ENCODE data around the gene NCKAP5. TPM values are rescaled to one million over a fixed set of nuclear protein-coding genes. Genes with fewer than 3 reads are reported as not detected.

Gene NCKAP5
- polyA plus RNA-seq, 3 donors = not detected

- Histone ChIP-seq H3K4me1 (ENCODE audit: control insufficient read depth in 1 of 2, insufficient read depth in 2 of 2, low read length in 2 of 2) (no peaks in the 10 kb centered on the region), H3K9ac (ENCODE audit: insufficient read depth, low read length, poor library complexity, severe bottlenecking) (no peak overlapping the region), H4K20me1 (ENCODE audit: insufficient read depth, low read length) (no peaks in the 10 kb centered on the region), H3K27ac (ENCODE audit: low read depth in 1 of 2, low read length in 2 of 2) (no peak overlapping the region), H2AFZ (ENCODE audit: insufficient read depth, low read depth, low read length, poor library complexity, severe bottlenecking) (no peak overlapping the region), H3K27me3 (ENCODE audit: control insufficient read depth in 2 of 2, insufficient read depth in 2 of 2, low read length in 2 of 2) (no peaks in the 10 kb centered on the region), H3K4me2 (replicated peaks; ENCODE audit: extremely low read depth, low read length, poor library complexity, severe bottlenecking) (no peak overlapping the region), H3K36me3 (replicated peaks in 1 of 2; ENCODE audit: control insufficient read depth in 1 of 2, insufficient read depth in 2 of 2, low read length in 2 of 2) (no peaks in the 10 kb centered on the region), H3K4me3 (replicated peaks in 1 of 3; ENCODE audit: low read depth in 2 of 3, low read length in 3 of 3) (no peak overlapping the region), H3K79me2 (ENCODE audit: insufficient read depth, low read length) (no peaks in the 10 kb centered on the region), H3K9me3 (replicated peaks in 1 of 2; ENCODE audit: control insufficient read depth in 1 of 2, insufficient read depth in 1 of 2, low read length in 2 of 2) (no peaks in the 10 kb centered on the region)
- no peak for TF ChIP-seq CTCF (IDR thresholded peaks at IDR 0.05)
- no peaks in the 10 kb centered on the region for H3K27me3 Mint-ChIP-seq (ENCODE audit: low read depth in 3 of 3)
- peaks cover 0 to 4% (median 0%) of the 10 kb centered on the region in 7 donors for H3K9me3 Mint-ChIP-seq
- H3K4me1 Mint-ChIP-seq = no peaks in the 10 kb centered on the region
- H3K4me3 Mint-ChIP-seq = no peak overlapping the region
- H3K36me3 Mint-ChIP-seq = no peaks in the 10 kb centered on the region
- no peak overlapping the region for H3K27ac Mint-ChIP-seq
- no peak for DNase-seq
- intact Hi-C loops (cut with micrococcal nuclease) = no loop called here
These were observed 352.8 kb downstream of the NCKAP5 start for GRCh38 chr2:133215477-133215876.

- Mint-ChIP-seq H3K9me3 (peaks cover 0 to 6% (median 0%) of the 10 kb centered on the region in 7 donors), H3K27ac (no peak overlapping the region), H3K27me3 (ENCODE audit: low read depth in 3 of 3) (peaks cover 0 to 1% (median 0%) of the 10 kb centered on the region in 3 donors), H3K4me1 (no peaks in the 10 kb centered on the region), H3K4me3 (no peak overlapping the region), H3K36me3 (no peaks in the 10 kb centered on the region)
- H2AFZ ChIP-seq (ENCODE audit: insufficient read depth, low read depth, low read length, poor library complexity, severe bottlenecking) = no peak overlapping the region
- no peak for DNase-seq
- no peak overlapping the region for H3K9ac ChIP-seq (ENCODE audit: insufficient read depth, low read length, poor library complexity, severe bottlenecking)
- no peak for TF ChIP-seq CTCF (IDR thresholded peaks at IDR 0.05)
- H3K9me3 ChIP-seq (replicated peaks in 1 of 2; ENCODE audit: control insufficient read depth in 1 of 2, insufficient read depth in 1 of 2, low read length in 2 of 2) = no peaks in the 10 kb centered on the region
- H3K27ac ChIP-seq (ENCODE audit: low read depth in 1 of 2, low read length in 2 of 2) = no peak overlapping the region
- H3K4me2 ChIP-seq (replicated peaks; ENCODE audit: extremely low read depth, low read length, poor library complexity, severe bottlenecking) = no peak overlapping the region
- H3K27me3 ChIP-seq (ENCODE audit: control insufficient read depth in 2 of 2, insufficient read depth in 2 of 2, low read length in 2 of 2) = no peaks in the 10 kb centered on the region
- H4K20me1 ChIP-seq (ENCODE audit: insufficient read depth, low read length) = no peaks in the 10 kb centered on the region
- H3K79me2 ChIP-seq (ENCODE audit: insufficient read depth, low read length) = no peaks in the 10 kb centered on the region
- H3K4me1 ChIP-seq (ENCODE audit: control insufficient read depth in 1 of 2, insufficient read depth in 2 of 2, low read length in 2 of 2) = no peaks in the 10 kb centered on the region
- no peak overlapping the region for H3K4me3 ChIP-seq (replicated peaks in 1 of 3; ENCODE audit: low read depth in 2 of 3, low read length in 3 of 3)
- no peaks in the 10 kb centered on the region for H3K36me3 ChIP-seq (replicated peaks in 1 of 2; ENCODE audit: control insufficient read depth in 1 of 2, insufficient read depth in 2 of 2, low read length in 2 of 2)
- 90% methylated on average over 2 of the region's 5 CpGs for WGBS (ENCODE audit: insufficient coverage)
- intact Hi-C loops (cut with micrococcal nuclease) = no loop called here
These were observed 354.6 kb downstream of the NCKAP5 start for GRCh38 chr2:133213651-133214050.
